Measurements from ENCODE around the gene ZSWIM9.

DNA sequence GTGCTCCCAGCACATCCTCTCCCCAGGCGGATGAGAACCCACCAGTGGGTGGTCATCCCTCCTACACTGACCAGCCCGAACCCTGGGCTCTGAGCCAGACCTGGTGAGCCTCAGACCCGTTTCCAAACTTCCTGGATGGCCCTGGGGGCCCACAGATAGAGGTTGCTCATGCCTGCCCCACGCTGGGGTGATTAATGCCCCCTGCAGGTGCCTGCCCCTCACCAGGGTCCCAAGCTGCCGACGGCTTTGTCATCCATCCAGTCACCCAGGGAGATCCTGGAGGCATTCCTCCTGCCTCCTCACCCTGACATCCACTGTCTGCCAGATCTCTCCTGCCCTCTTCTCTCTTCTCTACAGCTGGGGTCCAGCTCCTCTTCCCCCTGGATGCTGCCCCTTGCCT is 31.4 kb upstream of the ZSWIM9 start:
- TF ChIP-seq, protein P1, sequence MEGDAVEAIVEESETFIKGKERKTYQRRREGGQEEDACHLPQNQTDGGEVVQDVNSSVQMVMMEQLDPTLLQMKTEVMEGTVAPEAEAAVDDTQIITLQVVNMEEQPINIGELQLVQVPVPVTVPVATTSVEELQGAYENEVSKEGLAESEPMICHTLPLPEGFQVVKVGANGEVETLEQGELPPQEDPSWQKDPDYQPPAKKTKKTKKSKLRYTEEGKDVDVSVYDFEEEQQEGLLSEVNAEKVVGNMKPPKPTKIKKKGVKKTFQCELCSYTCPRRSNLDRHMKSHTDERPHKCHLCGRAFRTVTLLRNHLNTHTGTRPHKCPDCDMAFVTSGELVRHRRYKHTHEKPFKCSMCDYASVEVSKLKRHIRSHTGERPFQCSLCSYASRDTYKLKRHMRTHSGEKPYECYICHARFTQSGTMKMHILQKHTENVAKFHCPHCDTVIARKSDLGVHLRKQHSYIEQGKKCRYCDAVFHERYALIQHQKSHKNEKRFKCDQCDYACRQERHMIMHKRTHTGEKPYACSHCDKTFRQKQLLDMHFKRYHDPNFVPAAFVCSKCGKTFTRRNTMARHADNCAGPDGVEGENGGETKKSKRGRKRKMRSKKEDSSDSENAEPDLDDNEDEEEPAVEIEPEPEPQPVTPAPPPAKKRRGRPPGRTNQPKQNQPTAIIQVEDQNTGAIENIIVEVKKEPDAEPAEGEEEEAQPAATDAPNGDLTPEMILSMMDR (IDR thresholded peaks at IDR 0.05): no peak
- TF ChIP-seq POLR2A (IDR thresholded peaks at IDR 0.05): no peak
